Measurements from ENCODE around the gene STAMBP. TPM values are rescaled to one million over a fixed set of nuclear protein-coding genes. Genes with fewer than 3 reads are reported as not detected.
A peak's percentile ranks its signal among the peaks of the same experiment; 100 is the strongest.
"Not testable (repeated sequence)": the region's sequence is repeated elsewhere in the genome, so short reads cannot be mapped to it uniquely, and the experiment has no call there.

Gene STAMBP
- total RNA-seq, 2 donors from 2014 or later: 59.5 to 152 TPM

DNA sequence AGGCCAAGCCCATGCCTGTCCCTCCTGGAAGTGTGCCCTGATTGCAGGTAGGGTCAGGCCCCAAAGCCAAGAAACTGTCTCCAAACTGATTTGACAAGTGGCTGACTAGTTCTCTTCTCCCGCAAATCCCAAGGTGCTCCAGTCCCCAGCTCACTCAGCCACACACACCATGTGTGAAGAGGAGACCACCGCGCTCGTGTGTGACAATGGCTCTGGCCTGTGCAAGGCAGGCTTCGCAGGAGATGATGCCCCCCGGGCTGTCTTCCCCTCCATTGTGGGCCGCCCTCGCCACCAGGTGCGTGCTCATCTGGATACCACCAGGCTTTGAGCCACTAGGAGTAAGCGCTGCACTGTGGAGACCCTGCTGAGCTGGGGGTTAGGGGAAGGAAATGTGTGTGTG is 72.4 kb downstream of the STAMBP start:
- H3K4me3 Mint-ChIP-seq: no peak overlapping the region
- no peak overlapping the region for H3K27ac Mint-ChIP-seq
- peaks cover 5% of the 10 kb centered on the region for H3K27me3 Mint-ChIP-seq
- no peaks in the 10 kb centered on the region for H3K36me3 Mint-ChIP-seq (ENCODE audit: low read depth)
- peaks cover 5% of the 10 kb centered on the region for H3K4me1 Mint-ChIP-seq
- ATAC-seq (replicated peaks): no peak
- H3K9me3 Mint-ChIP-seq: no peaks in the 10 kb centered on the region

DNA sequence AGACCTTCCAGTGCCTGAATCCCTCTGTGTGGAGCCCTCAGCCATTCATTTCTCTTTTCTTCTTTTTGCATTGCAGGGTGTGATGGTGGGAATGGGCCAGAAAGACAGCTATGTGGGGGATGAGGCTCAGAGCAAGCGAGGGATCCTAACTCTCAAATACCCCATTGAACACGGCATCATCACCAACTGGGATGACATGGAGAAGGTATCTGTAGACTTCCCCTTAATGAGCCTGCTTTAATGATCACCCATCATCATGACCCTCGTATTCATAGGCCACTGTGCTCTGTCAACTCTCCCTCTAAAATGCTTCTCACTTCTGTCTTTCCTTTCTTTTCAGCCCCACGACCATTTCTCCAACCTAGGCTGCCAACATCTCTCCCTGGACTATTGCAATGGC is 73.5 kb downstream of the STAMBP start:
- no peaks in the 10 kb centered on the region for H3K4me1 Mint-ChIP-seq
- no peaks in the 10 kb centered on the region for H3K9me3 Mint-ChIP-seq
- peaks cover 5% of the 10 kb centered on the region for H3K27me3 Mint-ChIP-seq
- H3K4me3 Mint-ChIP-seq: no peak overlapping the region
- no peak for ATAC-seq (replicated peaks)
- H3K36me3 Mint-ChIP-seq (ENCODE audit: low read depth): no peaks in the 10 kb centered on the region
- no peak overlapping the region for H3K27ac Mint-ChIP-seq

DNA sequence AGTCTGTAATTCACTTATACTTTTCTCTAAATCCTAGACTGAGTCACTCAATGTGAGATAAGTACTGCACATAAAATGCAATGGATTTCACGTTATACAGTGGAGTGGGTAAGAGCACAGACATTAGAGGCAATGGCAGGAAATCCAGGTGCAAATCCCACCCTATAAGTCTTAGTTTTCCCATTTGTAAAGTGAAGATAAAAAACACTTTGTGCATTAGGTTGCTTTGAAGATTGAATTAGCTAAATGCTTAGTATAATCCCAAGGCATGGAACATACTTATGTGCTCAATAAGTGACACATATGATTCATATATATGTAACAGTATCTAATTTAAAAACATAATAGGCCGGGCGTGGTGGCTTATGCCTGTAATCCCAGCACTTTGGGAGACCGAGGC is 74.6 kb downstream of the STAMBP start:
- H3K27ac Mint-ChIP-seq: no peak overlapping the region
- no peaks in the 10 kb centered on the region for H3K36me3 Mint-ChIP-seq (ENCODE audit: low read depth)
- peaks cover 5% of the 10 kb centered on the region for H3K27me3 Mint-ChIP-seq
- H3K9me3 Mint-ChIP-seq: no peaks in the 10 kb centered on the region
- no peak for ATAC-seq (replicated peaks)
- H3K4me3 Mint-ChIP-seq: no peak overlapping the region
- H3K4me1 Mint-ChIP-seq: peaks cover 5% of the 10 kb centered on the region

DNA sequence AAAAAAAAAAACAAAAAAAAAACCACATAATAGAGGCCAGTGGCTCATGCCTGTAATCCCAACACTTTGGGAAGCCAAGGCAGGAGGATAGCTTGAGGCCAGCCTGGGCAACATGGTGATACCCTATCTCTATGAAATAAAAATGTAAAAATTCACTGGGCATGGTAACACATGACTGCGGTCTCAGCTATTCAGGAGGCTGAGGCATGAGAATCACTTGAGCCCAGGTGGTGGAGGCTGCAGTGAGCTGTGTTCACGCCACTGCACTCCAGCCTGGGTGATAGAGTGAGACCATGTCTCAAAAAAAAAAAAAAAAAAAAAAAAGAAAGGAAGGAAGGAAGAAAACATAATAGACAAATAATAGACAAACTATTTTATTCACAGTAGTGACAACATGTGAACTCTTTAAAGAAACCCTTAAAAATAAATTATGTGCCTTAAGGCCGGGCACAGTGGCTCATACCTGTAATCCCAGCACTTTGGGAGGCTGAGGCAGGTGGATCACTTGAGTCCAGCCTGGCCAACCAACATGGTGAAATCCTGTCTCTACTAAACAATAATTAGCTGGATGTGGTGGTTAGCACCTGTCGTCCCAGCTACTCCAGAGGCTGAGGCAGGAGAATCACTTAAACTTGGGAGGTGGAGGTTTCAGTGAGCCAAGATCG is 75.3 kb downstream of the STAMBP start:
- H3K4me3 Mint-ChIP-seq; H3K27ac Mint-ChIP-seq; H3K4me1 Mint-ChIP-seq; ATAC-seq (replicated peaks); H3K36me3 Mint-ChIP-seq (ENCODE audit: low read depth); H3K27me3 Mint-ChIP-seq; H3K9me3 Mint-ChIP-seq: not testable (repeated sequence)

DNA sequence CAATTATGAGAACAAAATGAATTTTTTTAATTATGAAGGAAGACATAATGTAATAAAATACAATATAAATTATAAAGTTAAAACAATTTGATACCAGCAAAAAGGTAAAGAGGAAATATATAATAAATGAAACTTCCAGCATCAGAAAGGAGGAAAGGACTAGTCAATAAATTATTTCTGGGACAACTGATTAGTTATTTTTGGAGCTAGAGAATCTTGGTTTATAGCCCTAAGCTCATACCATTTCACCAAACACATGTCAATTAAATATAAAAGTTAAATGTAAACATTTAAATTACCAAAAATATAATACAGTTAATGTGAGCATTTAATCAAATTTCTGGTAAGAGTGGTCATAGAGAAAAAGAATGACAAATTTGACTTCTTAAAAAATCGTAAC is 76.2 kb downstream of the STAMBP start:
- H3K4me1 Mint-ChIP-seq: peaks cover 5% of the 10 kb centered on the region
- peaks cover 5% of the 10 kb centered on the region for H3K27me3 Mint-ChIP-seq
- H3K9me3 Mint-ChIP-seq: no peaks in the 10 kb centered on the region
- H3K4me3 Mint-ChIP-seq: no peak overlapping the region
- no peaks in the 10 kb centered on the region for H3K36me3 Mint-ChIP-seq (ENCODE audit: low read depth)
- no peak for ATAC-seq (replicated peaks)
- H3K27ac Mint-ChIP-seq: no peak overlapping the region

DNA sequence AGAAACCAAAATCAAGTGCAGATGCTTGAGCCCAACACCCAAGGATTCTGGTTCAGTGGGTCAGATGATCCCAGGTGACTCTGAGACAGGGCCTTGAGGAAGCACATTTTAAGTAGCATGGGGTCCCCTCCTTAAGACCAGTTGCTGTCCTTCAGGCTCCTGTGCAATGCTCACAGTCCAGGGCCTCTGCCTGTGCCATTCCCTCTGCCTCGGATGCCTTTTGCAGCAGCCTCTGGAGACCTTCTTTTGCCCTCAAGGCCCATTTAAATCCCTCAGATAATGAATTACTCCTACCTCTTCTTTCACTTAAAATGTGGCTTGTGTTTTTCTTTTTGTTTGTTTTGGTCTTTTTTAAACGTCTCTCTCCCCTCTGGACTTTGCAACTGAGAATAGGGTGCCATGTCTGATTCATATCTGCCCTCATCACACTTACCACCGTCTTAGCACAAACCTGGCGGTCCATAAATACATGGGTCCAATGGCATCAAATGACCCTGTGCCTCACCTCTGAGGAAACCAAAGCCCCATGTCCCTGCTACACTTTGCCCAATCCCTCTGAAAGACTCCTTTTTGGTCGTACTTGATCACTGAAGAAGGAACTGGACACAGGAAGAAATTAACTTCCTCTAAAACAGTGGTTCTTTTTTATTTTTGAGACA is 78.2 kb downstream of the STAMBP start:
- no peak overlapping the region for H3K4me3 Mint-ChIP-seq

DNA sequence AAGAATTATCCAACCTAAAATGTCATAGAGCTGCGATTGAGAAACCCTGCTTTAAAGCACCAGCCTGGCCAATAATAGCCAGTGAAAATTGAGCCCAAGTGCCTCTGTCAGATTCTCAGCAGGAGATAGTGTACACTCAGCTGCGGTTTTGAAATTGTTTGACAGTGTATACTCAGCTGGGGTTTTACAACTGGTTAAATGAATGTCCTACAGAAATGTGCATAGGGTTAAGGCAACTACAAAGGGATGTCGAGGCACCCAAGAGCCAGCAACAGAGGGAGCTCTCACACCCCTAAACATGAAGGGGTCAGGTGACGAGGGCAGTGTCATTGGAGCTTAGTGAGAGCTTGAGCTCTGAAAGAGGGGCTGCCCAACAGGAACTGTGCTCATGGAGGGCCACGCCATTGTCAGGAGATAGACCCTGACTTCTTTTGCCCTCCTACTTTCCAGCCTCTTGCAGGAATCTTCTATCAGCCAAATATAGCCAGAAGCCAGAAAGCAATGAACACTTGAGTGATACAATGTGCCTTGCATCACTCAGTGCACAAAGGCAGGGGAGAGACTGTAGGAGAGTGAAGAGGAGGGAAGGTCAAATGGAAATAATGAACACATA is 79.2 kb downstream of the STAMBP start:
- Mint-ChIP-seq H3K36me3 (ENCODE audit: low read depth) (no peaks in the 10 kb centered on the region), H3K9me3 (no peaks in the 10 kb centered on the region), H3K4me1 (peaks cover 5% of the 10 kb centered on the region), H3K27ac (peak overlapping the region; percentile 49), H3K4me3 (no peak overlapping the region), H3K27me3 (no peaks in the 10 kb centered on the region)
- ATAC-seq (replicated peaks): peak; percentile 98

More for the DNA sequence above, 78.2 kb downstream of the STAMBP start:
- Mint-ChIP-seq H3K27me3 (peaks cover 5% of the 10 kb centered on the region), H3K9me3 (no peaks in the 10 kb centered on the region), H3K4me1 (peaks cover 5% of the 10 kb centered on the region), H3K27ac (no peak overlapping the region), H3K36me3 (ENCODE audit: low read depth) (no peaks in the 10 kb centered on the region)
- no peak for ATAC-seq (replicated peaks)

DNA sequence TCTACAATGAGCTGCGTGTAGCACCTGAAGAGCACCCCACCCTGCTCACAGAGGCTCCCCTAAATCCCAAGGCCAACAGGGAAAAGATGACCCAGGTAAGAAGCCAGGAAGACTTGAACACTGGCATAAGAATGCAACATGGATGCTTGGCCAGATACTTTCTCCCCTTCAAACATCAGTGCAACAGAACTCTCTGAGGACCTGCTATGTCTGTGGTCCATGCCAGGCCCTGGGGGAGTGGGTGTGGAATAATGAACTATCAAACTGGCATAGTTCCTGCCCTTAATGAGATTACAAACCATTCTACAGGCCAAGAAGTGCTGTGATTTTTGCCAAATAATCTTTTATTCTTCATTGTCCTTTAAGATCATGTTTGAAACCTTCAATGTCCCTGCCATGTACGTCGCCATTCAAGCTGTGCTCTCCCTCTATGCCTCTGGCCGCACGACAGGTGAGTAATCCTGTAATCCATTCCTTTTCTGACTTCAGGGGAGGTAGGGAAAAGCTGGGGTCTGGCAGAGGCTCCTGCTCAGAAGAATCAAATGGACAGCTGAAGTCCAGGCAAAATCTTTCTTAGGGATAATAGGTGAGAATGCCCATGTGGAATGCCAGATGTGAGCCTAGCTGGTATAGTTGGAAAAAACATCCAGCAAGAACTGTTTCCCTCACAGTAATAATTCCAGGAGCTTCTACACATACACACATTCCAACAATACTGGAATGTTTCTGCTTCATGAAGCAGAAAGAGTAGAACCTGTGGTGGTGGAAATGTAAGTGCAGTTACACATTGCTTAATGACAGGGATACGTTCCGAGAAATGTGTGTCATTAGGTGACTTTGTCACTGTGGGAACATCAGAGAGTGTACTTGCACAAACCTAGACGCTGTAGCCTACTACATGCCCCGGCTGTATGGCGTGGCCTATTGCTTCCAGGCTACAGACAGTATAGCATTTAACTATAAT is 80.2 kb downstream of the STAMBP start:
- peak overlapping the region; percentile 49 for H3K27ac Mint-ChIP-seq
- no peaks in the 10 kb centered on the region for H3K36me3 Mint-ChIP-seq (ENCODE audit: low read depth)
- no peaks in the 10 kb centered on the region for H3K27me3 Mint-ChIP-seq
- H3K4me1 Mint-ChIP-seq: peaks cover 5% of the 10 kb centered on the region
- no peaks in the 10 kb centered on the region for H3K9me3 Mint-ChIP-seq
- no peak overlapping the region for H3K4me3 Mint-ChIP-seq
- ATAC-seq (replicated peaks): no peak

DNA sequence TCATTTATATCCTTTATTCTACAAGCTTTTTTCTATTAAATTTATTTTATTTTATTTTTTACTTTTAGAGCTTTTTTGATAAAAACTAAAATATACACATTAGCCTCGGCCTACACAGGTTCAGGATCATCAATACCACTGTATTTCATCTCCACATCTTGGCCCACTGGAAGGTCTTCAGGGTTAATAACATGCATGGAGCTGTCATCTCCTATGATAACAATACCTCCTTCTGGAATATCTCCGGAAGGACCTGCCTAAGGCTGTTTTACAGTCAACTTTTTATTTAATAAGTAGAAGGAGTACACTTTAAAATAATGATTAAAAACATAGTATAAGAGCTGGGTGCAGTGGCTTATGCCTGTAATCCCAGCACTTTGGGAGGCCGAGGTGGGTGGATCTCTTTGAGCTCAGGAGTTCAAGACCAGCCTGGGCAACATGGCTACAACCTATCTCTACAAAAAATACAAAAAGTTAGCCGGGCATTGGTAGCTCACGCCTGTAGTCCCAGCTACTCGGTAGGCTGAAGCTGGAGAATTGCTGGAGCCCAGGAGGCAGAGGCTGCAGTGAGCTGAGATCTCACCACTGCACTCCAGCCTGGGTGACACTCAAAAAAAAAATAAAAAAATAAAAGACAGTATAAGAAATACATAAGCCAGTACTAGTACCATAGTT is 82.2 kb downstream of the STAMBP start:
- Mint-ChIP-seq H3K36me3 (ENCODE audit: low read depth) (no peaks in the 10 kb centered on the region), H3K4me1 (peaks cover 5% of the 10 kb centered on the region), H3K4me3 (no peak overlapping the region), H3K27me3 (no peaks in the 10 kb centered on the region), H3K9me3 (no peaks in the 10 kb centered on the region), H3K27ac (no peak overlapping the region)
- no peak for ATAC-seq (replicated peaks)

DNA sequence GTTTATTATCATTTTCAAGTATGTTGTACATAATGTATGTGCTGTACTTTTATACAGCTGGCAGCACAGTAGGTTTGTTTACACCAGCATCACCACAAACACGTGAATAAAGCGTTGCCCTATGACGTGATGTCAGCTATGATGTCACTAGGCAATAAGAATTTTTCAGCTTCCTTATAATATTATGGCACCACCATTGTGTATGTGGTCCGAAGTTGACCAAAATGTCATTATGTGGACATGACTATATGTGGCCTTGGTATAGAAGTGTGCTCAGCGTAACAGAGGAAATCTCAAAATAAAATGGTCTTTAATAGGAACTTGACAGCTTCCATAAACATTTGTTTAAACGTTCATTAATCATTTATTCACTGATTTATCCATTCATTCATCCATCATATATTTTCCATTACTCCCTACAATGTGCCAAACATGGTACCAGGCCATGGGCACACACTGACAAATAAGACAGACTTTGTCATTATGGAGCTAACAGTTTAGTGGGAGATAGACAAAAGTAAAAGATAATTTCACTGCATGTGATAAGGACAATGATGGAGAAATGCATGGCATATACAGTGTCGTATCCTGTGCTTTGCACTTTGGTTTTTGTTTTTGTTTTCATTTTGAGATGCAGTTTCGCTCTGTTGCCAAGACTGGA is 82.9 kb downstream of the STAMBP start:
- no peaks in the 10 kb centered on the region for H3K27me3 Mint-ChIP-seq
- no peak for ATAC-seq (replicated peaks)
- H3K27ac Mint-ChIP-seq: no peak overlapping the region
- peaks cover 5% of the 10 kb centered on the region for H3K4me1 Mint-ChIP-seq
- no peaks in the 10 kb centered on the region for H3K9me3 Mint-ChIP-seq
- H3K4me3 Mint-ChIP-seq: no peak overlapping the region
- no peaks in the 10 kb centered on the region for H3K36me3 Mint-ChIP-seq (ENCODE audit: low read depth)

DNA sequence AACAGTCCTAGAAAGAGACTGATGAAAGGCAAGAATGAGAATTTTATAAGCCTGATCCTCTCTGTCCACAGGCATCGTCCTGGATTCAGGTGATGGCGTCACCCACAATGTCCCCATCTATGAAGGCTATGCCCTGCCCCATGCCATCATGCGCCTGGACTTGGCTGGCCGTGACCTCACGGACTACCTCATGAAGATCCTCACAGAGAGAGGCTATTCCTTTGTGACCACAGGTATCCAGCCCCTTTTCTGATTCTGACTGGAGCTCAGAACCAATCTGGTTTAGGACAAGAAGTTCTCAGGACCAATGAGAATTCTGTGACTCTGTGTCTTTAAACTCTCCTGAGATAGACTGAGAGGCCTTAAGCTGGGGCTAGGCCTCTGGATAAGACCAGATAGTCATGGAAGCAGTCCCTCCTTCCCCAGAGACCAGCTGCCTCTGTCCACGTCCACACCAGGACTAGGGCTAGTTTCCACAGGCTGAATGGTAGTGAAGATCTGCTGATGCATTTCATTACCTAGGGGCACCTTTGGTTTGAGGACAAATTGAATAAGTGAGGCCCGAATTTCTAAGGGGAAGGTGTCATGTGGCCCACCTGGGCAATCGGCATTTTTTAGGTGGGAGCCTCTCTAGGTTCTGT is 84.8 kb downstream of the STAMBP start:
- no peak for ATAC-seq (replicated peaks)
- Mint-ChIP-seq H3K27ac (no peak overlapping the region), H3K4me1 (no peaks in the 10 kb centered on the region), H3K4me3 (no peak overlapping the region), H3K36me3 (ENCODE audit: low read depth) (no peaks in the 10 kb centered on the region), H3K9me3 (no peaks in the 10 kb centered on the region), H3K27me3 (no peaks in the 10 kb centered on the region)

DNA sequence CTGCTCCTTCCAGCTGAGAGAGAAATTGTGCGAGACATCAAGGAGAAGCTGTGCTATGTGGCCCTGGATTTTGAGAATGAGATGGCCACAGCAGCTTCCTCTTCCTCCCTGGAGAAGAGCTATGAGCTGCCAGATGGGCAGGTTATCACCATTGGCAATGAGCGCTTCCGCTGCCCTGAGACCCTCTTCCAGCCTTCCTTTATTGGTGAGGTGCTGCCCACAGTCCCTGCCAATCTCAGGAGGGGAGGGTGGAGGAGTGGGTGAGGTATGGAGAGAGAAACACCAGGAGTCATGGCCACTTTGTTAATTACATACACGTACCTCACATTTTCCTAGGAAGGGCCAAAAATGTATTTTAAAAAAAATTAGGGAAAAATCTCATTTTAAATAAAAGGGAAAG is 85.9 kb downstream of the STAMBP start:
- Mint-ChIP-seq H3K27me3 (no peaks in the 10 kb centered on the region), H3K27ac (no peak overlapping the region), H3K9me3 (no peaks in the 10 kb centered on the region), H3K4me3 (no peak overlapping the region), H3K4me1 (no peaks in the 10 kb centered on the region), H3K36me3 (ENCODE audit: low read depth) (no peaks in the 10 kb centered on the region)
- ATAC-seq (replicated peaks): no peak

DNA sequence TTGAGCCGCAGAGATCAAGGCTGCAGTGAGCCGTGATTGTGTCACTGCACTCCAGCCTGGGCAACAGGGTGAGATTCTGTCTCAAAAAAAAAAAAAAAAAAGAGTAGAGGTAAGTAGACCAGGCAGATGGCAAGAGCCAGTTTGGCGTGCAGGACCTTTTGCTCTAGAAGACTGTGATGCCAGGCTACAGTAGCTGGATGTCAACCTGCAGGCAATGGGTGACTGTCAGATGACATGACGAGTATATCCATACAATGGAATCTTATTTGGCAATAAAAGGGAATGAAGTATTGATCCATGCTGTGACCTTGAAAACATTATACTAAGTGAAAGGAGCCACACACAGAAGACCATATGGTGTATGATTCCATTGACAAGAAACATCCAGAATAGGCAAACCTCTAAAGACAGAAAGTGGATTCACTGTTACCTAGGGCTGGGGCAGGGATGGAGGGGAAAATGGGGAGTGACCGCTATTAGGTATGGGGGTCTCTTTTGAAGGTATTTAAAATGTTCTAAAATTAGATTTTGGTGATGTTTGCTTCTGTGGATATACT is 86.8 kb downstream of the STAMBP start:
- no peaks in the 10 kb centered on the region for H3K27me3 Mint-ChIP-seq
- H3K4me3 Mint-ChIP-seq: no peak overlapping the region
- H3K9me3 Mint-ChIP-seq: no peaks in the 10 kb centered on the region
- no peaks in the 10 kb centered on the region for H3K36me3 Mint-ChIP-seq (ENCODE audit: low read depth)
- ATAC-seq (replicated peaks): no peak
- no peaks in the 10 kb centered on the region for H3K4me1 Mint-ChIP-seq
- H3K27ac Mint-ChIP-seq: no peak overlapping the region
